Neuronal stem cell (in vitro differentiated cells): ENCODE data around the gene SFXN2.
A peak's percentile ranks its signal among the peaks of the same experiment; 100 is the strongest.

Experiments
- DNase-seq: peaks from one replicate; pipeline ENCODE4 v3.0.0-alpha.2; 2013; ENCODE audit warnings: low spot score
- H2AFZ ChIP-seq: one replicate; pipeline ENCODE4 v1.6.1; 2013; ENCODE audit warnings: mild to moderate bottlenecking, low read length, inconsistent platforms
- H2AK5ac ChIP-seq: 2 replicates; pipeline ENCODE4 v1.6.1; 2013; ENCODE audit warnings: low read depth, mild to moderate bottlenecking, inconsistent platforms, low read length, moderate library complexity, mixed read lengths
- H2BK120ac ChIP-seq: 2 replicates; pipeline ENCODE4 v1.6.1; 2013; ENCODE audit warnings: low read depth, mild to moderate bottlenecking, inconsistent platforms, low read length, moderate library complexity, mixed read lengths
- H2BK12ac ChIP-seq: one replicate; pipeline ENCODE4 v1.6.1; 2013; ENCODE audit warnings: low read length, inconsistent platforms
- H2BK15ac ChIP-seq: 2 replicates; pipeline ENCODE4 v1.6.1; 2013; ENCODE audit warnings: mild to moderate bottlenecking, low read length, inconsistent platforms, mixed read lengths
- H2BK5ac ChIP-seq: one replicate; pipeline ENCODE4 v1.6.1; 2013; ENCODE audit warnings: inconsistent platforms, mild to moderate bottlenecking, low read length, moderate library complexity
- H3K14ac ChIP-seq: one replicate; pipeline ENCODE4 v1.6.1; 2013; ENCODE audit warnings: low read length, inconsistent platforms
- H3K18ac ChIP-seq: 2 replicates; pipeline ENCODE4 v1.6.1; 2013; ENCODE audit warnings: low read length, inconsistent platforms
- H3K23ac ChIP-seq: 2 replicates; pipeline ENCODE4 v1.6.1; 2013; ENCODE audit warnings: low read depth, mild to moderate bottlenecking, mixed read lengths, low read length, inconsistent platforms; ENCODE audit not compliant: poor library complexity
- H3K27ac ChIP-seq: replicated peaks from 3 replicates; pipeline ENCODE4 v1.5.1; 2013; ENCODE audit warnings: low read length, inconsistent platforms
- H3K27me3 ChIP-seq, 3 experiments: 2 replicates each; pipeline ENCODE4 v1.6.1; 2013; ENCODE audit warnings: low read length in 3 of 3, mild to moderate bottlenecking in 2 of 3, inconsistent platforms in 1 of 3, low read depth in 1 of 3, mixed read lengths in 1 of 3, moderate library complexity in 1 of 3; ENCODE audit not compliant: control insufficient read depth in 3 of 3, insufficient read depth in 3 of 3
- H3K36me3 ChIP-seq, 2 donors: replicated peaks in 1 of 2; 2 replicates each; pipeline ENCODE4 v1.6.1; 2013; ENCODE audit warnings: low read length in 2 of 2; ENCODE audit not compliant: control insufficient read depth in 2 of 2, insufficient read depth in 2 of 2
- H3K4ac ChIP-seq: 2 replicates; pipeline ENCODE4 v1.6.1; 2013; ENCODE audit warnings: inconsistent platforms, mild to moderate bottlenecking, low read length, moderate library complexity
- H3K4me1 ChIP-seq, 2 donors: 1 replicate in 1 of 2; 2 replicates in 1 of 2; pipeline ENCODE4 v1.6.1; 2013; ENCODE audit warnings: low read length in 2 of 2, low read depth in 1 of 2; ENCODE audit not compliant: control insufficient read depth in 2 of 2, insufficient read depth in 1 of 2
- H3K4me2 ChIP-seq: one replicate; pipeline ENCODE4 v1.6.1; 2013; ENCODE audit warnings: mild to moderate bottlenecking, low read length, inconsistent platforms; ENCODE audit not compliant: insufficient read depth, poor library complexity, severe bottlenecking
- H3K4me3 ChIP-seq, 2 donors: 2 replicates each; pipeline ENCODE4 v1.5.1; 2013; ENCODE audit warnings: low read length in 2 of 2, mild to moderate bottlenecking in 2 of 2, inconsistent platforms in 1 of 2, moderate library complexity in 1 of 2
- H3K79me1 ChIP-seq: one replicate; pipeline ENCODE4 v1.6.1; 2013; ENCODE audit warnings: low read depth, mild to moderate bottlenecking, inconsistent platforms, low read length, moderate library complexity
- H3K9ac ChIP-seq: one replicate; pipeline ENCODE4 v1.6.1; 2013; ENCODE audit warnings: mild to moderate bottlenecking, low read depth, low read length, inconsistent platforms; ENCODE audit not compliant: poor library complexity
- H3K9me3 ChIP-seq, 2 donors: replicated peaks in 1 of 2; 2 replicates each; pipeline versions ENCODE3 to v1.6.1; 2013; ENCODE audit warnings: low read length in 2 of 2, mild to moderate bottlenecking in 2 of 2, inconsistent platforms in 1 of 2, low read depth in 1 of 2, mixed read lengths in 1 of 2, moderate library complexity in 1 of 2; ENCODE audit not compliant: control insufficient read depth in 2 of 2, insufficient read depth in 1 of 2
- H4K8ac ChIP-seq: one replicate; pipeline ENCODE4 v1.6.1; 2013; ENCODE audit warnings: low read depth, mild to moderate bottlenecking, inconsistent platforms, low read length, moderate library complexity
- H4K91ac ChIP-seq: one replicate; pipeline ENCODE4 v1.6.1; 2013; ENCODE audit warnings: low read length, low read depth, mild to moderate bottlenecking, inconsistent platforms; ENCODE audit not compliant: poor library complexity
- WGBS, 2 donors: extraction: QIAGEN DNeasy Blood & Tissue Kit; methylation state at CpG; one replicate each; pipeline ENCODE4 v1.1.7; 2013; ENCODE audit warnings: missing lambda C conversion rate in 2 of 2, mixed read lengths in 1 of 2; ENCODE audit not compliant: insufficient read length in 2 of 2, insufficient replicate concordance in 1 of 2; ENCODE audit errors: extremely low coverage in 2 of 2; 5-methylcytosine and 5-hydroxymethylcytosine counted together

SFXN2 gene

GRCh38 chr10:102675011-102675665 lies 39.3 kb upstream of the SFXN2 start:
- no peak for DNase-seq
- Histone ChIP-seq H2BK12ac (no peak overlapping the region), H3K36me3 (no peaks in the 10 kb centered on the region), H2BK5ac (no peak overlapping the region), H4K8ac (no peak overlapping the region), H3K14ac (peak overlapping the region; percentile 48), H3K9me3 (no peaks in the 10 kb centered on the region), H3K27ac (peak overlapping the region; percentile 64), H3K4me2 (no peak overlapping the region), H3K9ac (peak overlapping the region; percentile 64), H2BK15ac (peak overlapping the region; percentile 42), H3K23ac (peak overlapping the region; percentile 8), H3K4ac (no peak overlapping the region), H2AFZ (no peak overlapping the region), H3K27me3 (no peaks in the 10 kb centered on the region), H3K79me1 (peaks cover 2% of the 10 kb centered on the region), H3K18ac (peak overlapping the region; percentile 73), H2AK5ac (peak overlapping the region; percentile 27), H3K4me1 (peaks cover 41 to 67% of the 10 kb centered on the region in 2 donors), H4K91ac (no peak overlapping the region), H3K4me3 (peak overlapping the region in 1 of 2 donors; percentile 35), H2BK120ac (no peak overlapping the region)
- no CpG with 5 or more reads among the region's 8 CpGs for WGBS, 2 donors

GRCh38 chr10:102675666-102676533 lies 38.5 kb upstream of the SFXN2 start:
- no peak overlapping the region for H2BK12ac ChIP-seq
- H3K23ac ChIP-seq: peak overlapping the region; percentile 8
- H2AK5ac ChIP-seq: peak overlapping the region; percentile 27
- peaks cover 41 to 59% of the 10 kb centered on the region in 2 donors for H3K4me1 ChIP-seq
- DNase-seq: peak; percentile 40
- peak overlapping the region; percentile 73 for H3K18ac ChIP-seq
- H2BK15ac ChIP-seq: peak overlapping the region; percentile 42
- H2BK5ac ChIP-seq: no peak overlapping the region
- H4K8ac ChIP-seq: no peak overlapping the region
- no CpG with 5 or more reads among the region's 16 CpGs for WGBS, 2 donors
- H2AFZ ChIP-seq: peak overlapping the region; percentile 9
- peak overlapping the region in 1 of 2 donors; percentile 35 for H3K4me3 ChIP-seq
- peak overlapping the region; percentile 64 for H3K9ac ChIP-seq
- no peaks in the 10 kb centered on the region for H3K9me3 ChIP-seq
- peaks cover 3 to 4% of the 10 kb centered on the region in 2 donors for H3K36me3 ChIP-seq
- peak overlapping the region; percentile 21 for H3K4me2 ChIP-seq
- peak overlapping the region; percentile 64 for H3K27ac ChIP-seq
- H3K14ac ChIP-seq: peak overlapping the region; percentile 48
- H2BK120ac ChIP-seq: no peak overlapping the region
- H3K79me1 ChIP-seq: no peaks in the 10 kb centered on the region
- no peaks in the 10 kb centered on the region for H3K27me3 ChIP-seq
- no peak overlapping the region for H3K4ac ChIP-seq
- no peak overlapping the region for H4K91ac ChIP-seq

- H3K4me1 ChIP-seq: peaks cover 41 to 55% of the 10 kb centered on the region in 2 donors
- H2BK120ac ChIP-seq: no peak overlapping the region
- H4K91ac ChIP-seq: no peak overlapping the region
- H3K27me3 ChIP-seq: no peaks in the 10 kb centered on the region
- H3K9me3 ChIP-seq: peaks cover 0 to 3% of the 10 kb centered on the region in 2 donors
- no peak overlapping the region for H2AK5ac ChIP-seq
- H2BK5ac ChIP-seq: no peak overlapping the region
- no peaks in the 10 kb centered on the region for H3K79me1 ChIP-seq
- H3K9ac ChIP-seq: no peak overlapping the region
- no CpG with 5 or more reads among the region's 9 CpGs for WGBS, 2 donors
- no peak overlapping the region for H2BK15ac ChIP-seq
- H3K4me3 ChIP-seq: peak overlapping the region in 1 of 2 donors; percentile 35
- H3K14ac ChIP-seq: no peak overlapping the region
- no peak overlapping the region for H3K27ac ChIP-seq
- peaks cover 8 to 9% of the 10 kb centered on the region in 2 donors for H3K36me3 ChIP-seq
- no peak overlapping the region for H3K4me2 ChIP-seq
- no peak overlapping the region for H3K4ac ChIP-seq
- H3K18ac ChIP-seq: no peak overlapping the region
- no peak overlapping the region for H2AFZ ChIP-seq
- H3K23ac ChIP-seq: no peak overlapping the region
- no peak overlapping the region for H4K8ac ChIP-seq
- DNase-seq: no peak
- H2BK12ac ChIP-seq: no peak overlapping the region
These were observed 37.7 kb upstream of the SFXN2 start for GRCh38 chr10:102676534-102677315.
